GM18907 (cell line): ENCODE measurements around the gene CEMIP2.
"Not testable (repeated sequence)": the region's sequence is repeated elsewhere in the genome, so short reads cannot be mapped to it uniquely, and the experiment has no call there.

Experiments
- ATAC-seq: cut with Tn5 transposase; IDR thresholded peaks from one replicate; pipeline ENCODE4 v1.9.1; 2021; ENCODE audit warnings: mild to moderate bottlenecking, moderate library complexity; ENCODE audit not compliant: unreplicated experiment

The CEMIP2 gene

GRCh38 chr9:71719562-71719961, 48.8 kb downstream of the CEMIP2 start:
- no peak for ATAC-seq

GRCh38 chr9:71719088-71719487, 49.2 kb downstream of the CEMIP2 start:
- ATAC-seq, result no peak

- ATAC-seq, result no peak
Observed at GRCh38 chr9:71716138-71716909, 52.0 kb downstream of the CEMIP2 start.

- no peak for ATAC-seq
Observed at GRCh38 chr9:71710856-71711255, 57.5 kb downstream of the CEMIP2 start.

- ATAC-seq, result no peak
Observed at GRCh38 chr9:71710201-71710600, 58.1 kb downstream of the CEMIP2 start.

GRCh38 chr9:71709384-71709783, 58.9 kb downstream of the CEMIP2 start:
- ATAC-seq, result no peak

GRCh38 chr9:71706176-71706575, 62.1 kb downstream of the CEMIP2 start:
- ATAC-seq, result no peak

GRCh38 chr9:71704796-71705195, 63.5 kb downstream of the CEMIP2 start:
- no peak for ATAC-seq

GRCh38 chr9:71703172-71703872, 65.0 kb downstream of the CEMIP2 start:
- ATAC-seq, result no peak

GRCh38 chr9:71697882-71698281, 70.4 kb downstream of the CEMIP2 start:
- no peak for ATAC-seq

- no peak for ATAC-seq
Observed at GRCh38 chr9:71694332-71694731, 74.0 kb downstream of the CEMIP2 start.

GRCh38 chr9:71693607-71694006, 74.7 kb downstream of the CEMIP2 start:
- ATAC-seq, result no peak

- no peak for ATAC-seq
Observed at GRCh38 chr9:71692337-71692736, 76.0 kb downstream of the CEMIP2 start.

- not testable (repeated sequence) for ATAC-seq
Observed at GRCh38 chr9:71691576-71691975, 76.7 kb downstream of the CEMIP2 start.

GRCh38 chr9:71690689-71691435, 77.5 kb downstream of the CEMIP2 start:
- no peak for ATAC-seq

GRCh38 chr9:71690063-71690688, 78.1 kb downstream of the CEMIP2 start:
- no peak for ATAC-seq

- no peak for ATAC-seq
Observed at GRCh38 chr9:71687676-71688075, 80.6 kb downstream of the CEMIP2 start.

GRCh38 chr9:71685988-71686387, 82.3 kb downstream of the CEMIP2 start:
- ATAC-seq, result no peak

GRCh38 chr9:71685394-71685793, 82.9 kb downstream of the CEMIP2 start:
- peak; percentile 58 for ATAC-seq

- ATAC-seq, result no peak
Observed at GRCh38 chr9:71684566-71684965, 83.7 kb downstream of the CEMIP2 start.

GRCh38 chr9:71683598-71684235, 84.6 kb downstream of the CEMIP2 start:
- no peak for ATAC-seq
